Raji (cell line): ENCODE results near the gene DDX55.

Experiments
- POLR2A ChIP-seq: IDR thresholded peaks from 2 replicates; pipeline ENCODE4 v1.6.1; 2011; ENCODE audit warnings: low read depth, low read length, control low read depth; ENCODE audit not compliant: insufficient read depth

The DDX55 gene

DNA sequence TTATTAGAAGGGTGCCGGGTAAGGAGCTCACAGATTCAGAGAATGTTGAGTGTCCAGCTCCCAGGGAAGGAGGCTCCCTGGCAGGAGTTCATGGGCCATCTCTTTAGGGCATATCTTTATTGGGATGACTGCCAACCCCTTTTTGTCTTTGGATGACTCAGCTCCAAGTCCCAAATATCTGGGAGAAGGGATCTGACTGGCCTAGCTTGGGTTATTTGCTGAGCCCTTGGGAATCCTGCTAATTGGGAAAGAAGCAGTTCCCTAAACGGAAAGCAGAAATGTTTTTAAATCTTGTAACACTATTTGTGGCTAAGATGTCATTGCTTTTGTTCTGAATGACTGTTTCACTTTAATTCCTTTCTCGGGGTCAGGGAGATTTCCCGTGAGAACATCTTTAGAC, 12.6 kb downstream of the DDX55 start:
- no peak for TF ChIP-seq POLR2A

DNA sequence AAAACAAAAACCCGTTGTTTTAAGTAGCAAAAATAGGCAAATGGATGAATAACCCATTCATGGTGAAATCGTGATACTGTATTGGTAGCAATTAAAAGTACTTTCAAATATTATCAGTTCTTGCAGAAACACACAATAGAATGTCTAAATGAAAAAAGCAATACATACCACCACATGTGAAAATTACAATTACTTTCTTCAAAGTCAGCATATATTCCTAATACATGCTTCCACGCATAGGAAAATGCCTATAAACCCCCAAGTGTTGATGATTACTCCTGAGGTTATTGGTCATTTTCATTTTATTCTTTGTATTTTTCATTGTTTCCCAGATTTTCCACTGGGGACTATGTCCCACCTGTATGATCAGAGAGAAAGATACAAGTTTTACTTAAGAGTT, 15.2 kb downstream of the DDX55 start:
- no peak for TF ChIP-seq POLR2A

DNA sequence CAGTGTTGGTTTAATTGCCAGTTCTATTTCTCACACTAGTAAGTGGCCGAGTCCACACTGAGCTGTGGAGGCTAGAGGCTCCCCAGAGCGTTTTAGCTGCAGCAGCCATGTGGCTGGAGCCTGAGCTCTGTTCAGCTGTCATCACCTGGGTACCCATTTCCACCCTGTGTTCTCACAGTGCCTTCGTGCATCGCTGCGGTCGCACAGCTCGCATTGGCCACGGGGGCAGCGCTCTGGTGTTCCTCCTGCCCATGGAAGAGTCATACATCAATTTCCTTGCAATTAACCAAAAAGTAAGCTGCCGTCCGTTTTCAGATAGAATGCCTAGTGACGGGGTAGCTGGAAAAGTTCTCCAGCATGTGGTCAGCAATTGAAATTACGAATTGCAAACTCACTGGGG, 15.7 kb downstream of the DDX55 start:
- TF ChIP-seq POLR2A: no peak

DNA sequence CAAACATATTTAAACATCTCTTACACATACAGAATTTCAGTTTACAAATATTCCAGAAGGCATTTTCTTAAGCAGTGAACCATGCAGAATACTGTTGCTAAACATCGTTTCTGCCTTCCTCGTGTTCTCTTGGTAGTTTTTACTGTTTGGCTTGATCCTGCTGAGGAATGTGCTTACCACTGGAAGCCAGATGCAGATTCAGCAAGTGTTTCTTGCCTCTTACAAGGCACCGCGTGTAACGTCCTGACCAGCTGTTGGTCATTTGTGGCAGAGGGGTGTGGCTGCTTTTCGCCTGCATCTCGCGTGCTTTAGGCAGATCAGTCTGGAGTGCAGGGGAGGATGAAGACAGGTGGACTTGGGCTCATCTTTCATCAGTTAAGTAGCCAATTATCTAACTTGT, 19.2 kb downstream of the DDX55 start:
- TF ChIP-seq POLR2A: no peak

DNA sequence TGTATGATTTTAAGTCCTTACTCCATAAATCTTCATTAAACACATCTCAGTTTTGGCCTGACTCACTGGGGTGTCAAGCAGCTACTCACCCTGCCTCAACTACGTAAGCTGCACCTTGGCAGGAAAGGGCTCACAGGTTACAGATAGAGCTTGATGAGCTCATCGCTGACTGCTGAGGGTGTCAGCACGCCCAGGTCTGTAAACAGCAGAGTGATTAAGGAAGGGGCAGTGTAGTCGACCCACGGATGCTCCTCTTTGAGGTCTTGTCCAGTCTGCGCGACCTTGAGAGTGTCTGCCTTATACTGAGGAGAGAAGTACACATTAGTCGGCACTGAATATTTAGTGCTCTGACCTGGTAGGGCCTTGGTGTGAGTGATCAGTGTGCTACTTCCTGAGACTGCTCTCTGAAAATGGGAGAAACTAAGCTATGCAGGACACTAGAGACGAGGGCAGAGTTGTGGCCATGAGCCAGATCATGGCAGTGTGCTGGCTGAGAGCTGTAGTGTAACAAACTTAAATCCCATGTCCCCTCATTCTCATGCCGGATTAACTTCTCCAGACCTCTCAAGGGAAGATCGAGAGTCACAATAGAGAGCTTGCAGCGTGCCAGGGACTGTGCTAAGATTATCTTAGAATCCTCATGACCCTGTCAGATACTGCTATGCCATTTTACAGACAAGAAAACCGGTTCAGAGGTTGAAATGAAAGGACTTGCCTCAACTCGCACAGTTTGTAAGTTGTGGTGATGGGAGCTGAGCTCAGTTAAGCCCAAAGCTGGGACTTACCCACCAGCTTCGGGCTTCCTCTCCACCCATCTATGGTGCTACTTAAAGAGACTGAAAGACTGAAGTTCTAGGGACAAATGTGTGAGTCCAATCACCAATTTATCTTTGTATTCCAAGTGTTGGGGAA, 20.0 kb downstream of the DDX55 start:
- TF ChIP-seq POLR2A: no peak

DNA sequence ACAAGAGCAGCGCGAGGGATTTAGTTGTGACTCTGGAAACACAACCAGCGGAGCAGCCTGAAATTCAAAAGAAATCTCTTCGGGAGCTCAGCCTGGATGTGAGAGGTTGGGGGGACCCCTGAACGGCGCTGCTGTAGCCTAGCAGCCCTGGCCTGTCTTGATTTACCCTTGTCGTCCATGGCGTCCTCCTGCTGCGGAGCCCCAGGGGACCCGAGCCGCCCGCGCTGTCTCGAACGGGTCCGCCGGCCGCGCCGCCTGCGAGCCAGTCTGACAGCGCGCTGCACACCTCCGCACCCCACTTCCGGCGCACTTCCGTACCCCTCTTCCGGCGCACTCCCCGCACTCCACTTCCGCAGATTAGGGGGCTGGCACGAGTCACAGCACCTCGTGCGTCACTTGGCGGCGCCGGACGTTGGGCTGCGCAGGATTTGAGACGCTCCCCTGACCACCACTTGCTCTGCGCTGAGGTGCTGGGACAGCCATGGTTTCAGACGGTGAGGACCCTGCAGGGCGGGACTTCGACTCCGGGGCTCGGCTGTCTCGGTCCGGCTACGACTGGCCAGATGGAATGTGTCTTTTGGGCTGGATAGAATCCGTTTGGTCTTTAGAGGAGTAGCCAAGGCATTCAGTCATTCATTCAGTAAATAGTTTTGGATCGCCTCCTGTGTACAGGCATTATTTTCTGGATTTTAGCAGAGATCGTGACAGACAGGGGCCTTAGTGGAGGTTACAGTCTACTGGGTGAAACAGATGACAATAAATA, 31.7 kb downstream of the DDX55 start, which contains the start of the genes EIF2B1 and GTF2H3:
TSS of gene EIF2B1 (minus strand) at position 308 of the 763 bp plus-strand sequence. CDS start at position 179, 129 bp downstream.
TSS of gene GTF2H3 (plus strand) at position 451 of the 763 bp plus-strand sequence. CDS start at position 482, 31 bp downstream.
- TF ChIP-seq POLR2A: peak; percentile 99

DNA sequence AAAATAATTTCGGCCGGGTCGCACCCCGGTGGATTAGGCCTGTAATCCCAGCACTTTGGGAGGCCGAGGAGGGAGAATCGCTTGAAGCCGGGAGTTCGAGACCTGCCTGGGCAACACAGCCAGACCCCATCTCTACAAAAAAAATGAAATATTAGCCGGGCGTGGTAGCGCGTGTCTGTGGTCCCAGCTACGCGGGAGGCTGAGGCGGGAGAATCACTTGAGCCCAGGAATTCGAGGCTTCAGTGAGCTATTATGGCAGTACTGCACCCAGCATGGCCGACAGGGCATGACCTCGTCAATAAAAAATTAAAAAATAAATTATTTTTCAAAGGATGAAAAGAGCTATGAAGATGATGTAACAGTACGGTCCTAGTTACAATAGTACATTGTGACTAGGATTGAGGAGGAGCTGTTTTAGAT, 32.3 kb downstream of the DDX55 start:
- no peak for TF ChIP-seq POLR2A

GRCh38 chr12:123643911-123644310, 42.0 kb downstream of the DDX55 start:
- no peak for TF ChIP-seq POLR2A

DNA sequence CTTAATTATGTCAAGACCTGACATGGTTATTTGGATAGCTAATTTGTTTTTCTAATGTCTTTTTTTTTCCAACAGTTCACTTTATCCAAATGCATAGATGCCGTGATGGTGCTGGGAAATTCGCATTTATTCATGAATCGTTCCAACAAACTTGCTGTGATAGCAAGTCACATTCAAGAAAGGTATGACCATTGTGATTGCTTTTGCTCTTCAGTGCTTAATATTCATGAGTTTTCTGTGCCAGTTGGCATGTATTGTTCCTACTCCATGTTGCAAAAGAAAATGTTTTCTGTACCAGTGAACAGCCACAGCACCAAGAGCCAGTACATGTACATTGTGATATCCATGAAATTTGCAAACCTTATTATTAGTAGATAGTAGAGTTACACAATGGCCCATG, 43.5 kb downstream of the DDX55 start:
- no peak for TF ChIP-seq POLR2A

DNA sequence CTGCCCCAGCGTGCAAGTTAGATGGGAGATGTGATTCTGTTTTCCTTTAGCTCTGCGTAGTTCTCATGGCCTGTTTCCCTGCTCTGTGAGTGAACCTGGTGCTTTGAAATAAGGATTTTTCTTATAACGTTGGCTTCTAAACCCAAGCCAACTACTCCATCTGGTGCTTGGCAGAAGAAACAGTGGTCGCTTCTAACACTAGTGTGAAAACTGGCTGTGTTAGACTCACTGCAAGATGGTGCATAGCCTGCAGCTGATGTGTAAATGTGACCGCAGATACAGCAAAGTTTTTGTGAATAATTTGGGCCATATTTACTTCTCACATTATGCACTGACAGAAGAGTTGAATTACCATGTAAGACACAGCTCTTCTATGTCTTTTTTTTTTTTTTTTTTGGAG, 44.0 kb downstream of the DDX55 start:
- TF ChIP-seq POLR2A: no peak

- no peak for TF ChIP-seq POLR2A
Measured at GRCh38 chr12:123648401-123648800, 46.5 kb downstream of the DDX55 start.

DNA sequence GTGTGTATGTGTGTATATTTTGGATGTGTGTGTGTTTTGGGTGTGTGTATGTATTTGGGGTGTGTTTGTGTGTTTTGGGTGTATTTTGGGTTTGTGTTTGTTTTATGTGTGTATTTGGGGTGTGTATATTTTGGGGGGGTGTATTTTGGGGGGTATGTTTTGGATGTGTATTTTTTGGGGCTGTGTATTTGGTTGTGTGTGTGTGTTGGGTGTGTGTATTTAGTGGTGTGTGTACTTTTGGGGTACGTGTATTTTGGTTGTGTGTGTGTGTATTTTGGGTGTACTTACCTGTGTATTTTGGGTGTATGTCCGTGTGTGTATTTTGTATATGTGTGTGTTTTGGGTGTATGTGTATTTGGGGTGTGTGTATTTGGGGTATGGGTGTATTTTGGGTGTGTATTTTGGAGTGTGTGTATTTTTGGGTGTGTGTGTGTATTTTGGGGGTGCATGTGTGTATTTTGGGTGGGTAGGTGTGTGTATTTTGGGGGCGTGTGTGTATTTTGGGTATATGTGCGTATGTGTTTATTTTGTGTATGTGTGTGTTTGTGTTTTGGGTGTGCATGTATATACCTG, 52.3 kb downstream of the DDX55 start:
- no peak for TF ChIP-seq POLR2A

GRCh38 chr12:123655420-123655819, 53.5 kb downstream of the DDX55 start:
- no peak for TF ChIP-seq POLR2A

DNA sequence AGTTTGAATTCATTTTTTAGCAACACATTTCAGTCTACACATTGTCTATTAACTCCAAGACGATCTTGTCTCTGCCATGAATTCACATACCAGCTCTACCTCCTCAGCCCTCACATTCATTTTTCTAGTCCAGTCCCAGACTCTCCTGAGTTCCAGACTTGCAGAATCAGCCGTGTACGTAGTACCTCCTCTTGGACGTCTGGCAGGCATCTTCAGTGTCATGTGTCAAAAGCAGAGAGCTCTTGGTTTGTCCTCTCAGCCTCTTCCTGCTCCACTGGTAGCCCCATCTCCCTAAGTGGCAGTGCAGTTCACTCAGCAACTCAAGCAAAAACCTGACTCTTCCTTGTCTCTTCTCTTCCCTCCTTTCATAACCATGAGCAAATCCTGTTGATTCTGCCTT, 54.5 kb downstream of the DDX55 start:
- no peak for TF ChIP-seq POLR2A

GRCh38 chr12:123657211-123657610, 55.3 kb downstream of the DDX55 start:
- no peak for TF ChIP-seq POLR2A

DNA sequence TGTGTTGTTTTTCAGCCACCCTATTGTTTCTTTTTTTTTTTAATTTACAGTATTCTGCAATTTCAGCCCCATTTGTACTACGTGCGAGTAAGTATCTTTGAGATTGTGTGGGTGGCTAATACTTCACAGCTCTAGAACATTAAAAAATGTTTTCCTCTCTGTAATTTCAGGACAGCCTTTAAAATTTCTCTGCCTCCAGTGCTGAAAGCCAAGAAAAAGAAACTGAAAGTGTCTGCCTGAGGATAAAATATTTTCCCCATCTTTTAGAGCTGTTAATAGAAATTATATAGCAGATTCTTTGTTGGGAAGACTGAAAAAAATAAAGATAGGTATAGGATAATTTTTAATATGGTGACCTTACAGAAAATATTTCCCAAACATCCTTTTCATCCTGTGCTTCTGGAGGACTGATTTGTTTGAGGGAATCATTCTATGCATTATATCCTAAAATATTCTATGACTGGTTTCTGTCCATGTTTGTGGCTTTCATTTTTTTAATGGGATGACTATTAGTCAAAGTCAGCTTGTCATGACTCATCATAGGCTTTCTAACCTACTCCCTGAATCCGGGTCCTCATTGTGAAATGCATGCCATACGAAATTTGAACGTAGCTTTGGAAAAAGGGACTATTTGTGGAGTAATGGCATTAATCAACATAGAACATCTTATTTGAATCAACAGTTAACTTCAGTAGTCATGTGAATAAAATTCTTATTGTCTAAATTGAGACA, 58.3 kb downstream of the DDX55 start:
- TF ChIP-seq POLR2A: no peak

- TF ChIP-seq POLR2A: no peak
Measured at GRCh38 chr12:123667771-123668170, 65.9 kb downstream of the DDX55 start.
